CD14-positive monocyte (primary cell): Measurements from ENCODE around the gene CACNA1E. TPM values are rescaled to one million over a fixed set of nuclear protein-coding genes. Genes with fewer than 3 reads are reported as not detected.

ENCODE experiments used
- DNase-seq, 3 donors: peaks; one replicate each; pipeline ENCODE4 v3.0.0-alpha.2; 2011 to 2022
- H2AFZ ChIP-seq: 2 replicates; pipeline ENCODE4 v1.6.0; 2012; ENCODE audit warnings: mild to moderate bottlenecking, low read depth, low read length, inconsistent platforms; ENCODE audit not compliant: insufficient read depth, poor library complexity, severe bottlenecking
- H3K27ac ChIP-seq, 2 donors: 1 replicate in 1 of 2; 2 replicates in 1 of 2; pipeline ENCODE4 v1.5.1; 2012 to 2013; ENCODE audit warnings: low read length in 2 of 2, control low read depth in 1 of 2, inconsistent platforms in 1 of 2, low read depth in 1 of 2, mild to moderate bottlenecking in 1 of 2
- H3K27me3 ChIP-seq, 2 donors: one replicate each; pipeline versions ENCODE4 v1.6.0 to v1.6.1; 2011 to 2013; ENCODE audit warnings: low read length in 2 of 2; ENCODE audit not compliant: control insufficient read depth in 2 of 2, insufficient read depth in 2 of 2
- H3K36me3 ChIP-seq, 2 donors: replicated peaks in 1 of 2; 1 replicate in 1 of 2; 2 replicates in 1 of 2; pipeline versions ENCODE4 v1.5.1 to v1.6.1; 2012 to 2013; ENCODE audit warnings: low read length in 2 of 2, control low read depth in 1 of 2, inconsistent platforms in 1 of 2, mild to moderate bottlenecking in 1 of 2; ENCODE audit not compliant: insufficient read depth in 2 of 2, control insufficient read depth in 1 of 2
- H3K4me1 ChIP-seq, 2 donors: 1 replicate in 1 of 2; 2 replicates in 1 of 2; pipeline versions ENCODE4 v1.5.1 to v1.6.1; 2012 to 2013; ENCODE audit warnings: low read length in 2 of 2, control low read depth in 1 of 2, inconsistent platforms in 1 of 2, mild to moderate bottlenecking in 1 of 2, moderate library complexity in 1 of 2; ENCODE audit not compliant: insufficient read depth in 2 of 2, control insufficient read depth in 1 of 2
- H3K4me2 ChIP-seq: replicated peaks from 2 replicates; pipeline ENCODE3; 2012; ENCODE audit warnings: low read length, moderate library complexity, mild to moderate bottlenecking; ENCODE audit not compliant: poor library complexity, severe bottlenecking; ENCODE audit errors: extremely low read depth
- H3K4me3 ChIP-seq, 3 experiments: fragments of 200-600 bp in 1 of 3; sonication (generic) in 1 of 3; replicated peaks in 1 of 3; 1 replicate in 2 of 3; 2 replicates in 1 of 3; pipeline ENCODE4 v1.5.1; 2011 to 2013; ENCODE audit warnings: low read length in 3 of 3, mild to moderate bottlenecking in 3 of 3, control low read depth in 2 of 3, low read depth in 2 of 3, inconsistent platforms in 1 of 3, moderate library complexity in 1 of 3
- H3K79me2 ChIP-seq: 2 replicates; pipeline ENCODE4 v1.6.0; 2012; ENCODE audit warnings: mild to moderate bottlenecking, control low read depth, inconsistent platforms, low read length, moderate library complexity; ENCODE audit not compliant: insufficient read depth
- H3K9ac ChIP-seq: 2 replicates; pipeline ENCODE4 v1.6.0; 2017; ENCODE audit warnings: low read length, mild to moderate bottlenecking; ENCODE audit not compliant: insufficient read depth, poor library complexity, severe bottlenecking
- H3K9me3 ChIP-seq, 2 donors: replicated peaks in 1 of 2; 1 replicate in 1 of 2; 2 replicates in 1 of 2; pipeline versions ENCODE4 v1.5.1 to v1.6.1; 2012 to 2013; ENCODE audit warnings: low read length in 2 of 2, control low read depth in 1 of 2; ENCODE audit not compliant: control insufficient read depth in 1 of 2, insufficient read depth in 1 of 2
- H4K20me1 ChIP-seq: 2 replicates; pipeline ENCODE4 v1.6.0; 2012; ENCODE audit warnings: mild to moderate bottlenecking, low read length, control low read depth, moderate library complexity; ENCODE audit not compliant: insufficient read depth
- H3K27ac Mint-ChIP-seq, 7 donors: one replicate each; pipeline ENCODE4 v1.8.0; 2020; ENCODE audit warnings: mild to moderate bottlenecking in 7 of 7, mixed read lengths in 7 of 7, moderate library complexity in 6 of 7, inconsistent platforms in 2 of 7
- H3K27me3 Mint-ChIP-seq, 3 donors: one replicate each; pipeline ENCODE4 v1.8.0; 2021 to 2022; ENCODE audit warnings: low read depth in 3 of 3, mild to moderate bottlenecking in 3 of 3, mixed read lengths in 3 of 3, moderate library complexity in 3 of 3, inconsistent platforms in 1 of 3
- H3K36me3 Mint-ChIP-seq, 2 donors: one replicate each; pipeline ENCODE4 v1.8.0; 2020; ENCODE audit warnings: mixed read lengths in 2 of 2, inconsistent platforms in 1 of 2, mild to moderate bottlenecking in 1 of 2
- H3K4me1 Mint-ChIP-seq: one replicate; pipeline ENCODE4 v1.8.0; 2020; ENCODE audit warnings: mild to moderate bottlenecking, mixed read lengths
- H3K4me3 Mint-ChIP-seq, 2 donors: one replicate each; pipeline ENCODE4 v1.8.0; 2020; ENCODE audit warnings: mild to moderate bottlenecking in 2 of 2, mixed read lengths in 2 of 2, moderate library complexity in 1 of 2
- H3K9me3 Mint-ChIP-seq, 7 donors: one replicate each; pipeline ENCODE4 v1.8.0; 2020 to 2022; ENCODE audit warnings: mixed read lengths in 7 of 7, mild to moderate bottlenecking in 6 of 7, moderate library complexity in 6 of 7, inconsistent platforms in 2 of 7
- WGBS: methylation state at CpG from one replicate; pipeline ENCODE4 v1.1.5; 2013; ENCODE audit warnings: missing lambda C conversion rate; ENCODE audit not compliant: insufficient coverage; 5-methylcytosine and 5-hydroxymethylcytosine counted together
- intact Hi-C, 2 donors: fragments of 100-400 bp; cut with micrococcal nuclease; formaldehyde crosslinking; loops; one replicate each; pipeline versions ENCODE4 v1.15.0 to v1.15.1; 2023
- polyA plus RNA-seq, 3 donors: library from polyadenylated mRNA; depleted of rRNA in 1 of 3; unstranded in 2 of 3; stranded (reverse) in 1 of 3; fragments of 300-500 nt in 2 of 3; fragments of >200 nt in 1 of 3; fragmentation: Illumina TruSeq in 2 of 3; gene quantifications; 1 replicate in 2 of 3; 2 replicates in 1 of 3; pipeline ENCODE4 v1.2.3, GENCODE V29; 2012 to 2021
- TF ChIP-seq, protein P1 (sequence below): fragments of 200-600 bp; IDR thresholded peaks from one replicate; pipeline ENCODE4 v1.8.0; 2022; ENCODE audit warnings: antibody characterized with exemption, mild to moderate bottlenecking

The CACNA1E gene
- polyA plus RNA-seq, 3 donors, result 0.04 TPM; not detected in 2

GRCh38 chr1:181554465-181554864, 71.1 kb downstream of the CACNA1E start:
- H3K36me3 Mint-ChIP-seq, result no peaks in the 10 kb centered on the region
- intact Hi-C loops, result no loop called here
- WGBS, result 83% methylated on average over 1 of the region's 4 CpGs

DNA sequence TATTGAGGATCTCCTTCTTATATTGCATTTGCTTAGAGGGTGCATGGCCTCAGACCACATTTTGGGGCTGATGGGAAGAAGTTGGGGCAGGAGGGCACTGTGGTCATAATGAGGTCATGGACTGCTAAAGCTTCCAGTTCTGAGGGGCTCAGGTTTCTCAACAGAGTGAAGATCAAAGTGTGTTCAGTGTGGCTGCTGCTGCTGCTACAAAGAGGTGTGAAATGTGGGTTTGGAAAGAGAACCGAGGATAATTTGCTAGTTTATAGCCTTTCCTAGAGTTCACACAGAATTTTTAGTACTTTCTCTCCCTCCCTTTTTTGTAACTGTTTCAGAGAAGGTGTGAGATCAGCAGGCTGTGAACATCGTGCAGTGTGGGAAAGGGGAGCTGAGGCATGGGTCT, 73.3 kb downstream of the CACNA1E start:
- no peaks in the 10 kb centered on the region for H3K36me3 Mint-ChIP-seq
- H3K4me2 ChIP-seq, result no peak overlapping the region
- H3K9me3 Mint-ChIP-seq, result peaks cover 0 to 2% (median 0%) of the 10 kb centered on the region in 7 donors
- no peak overlapping the region for H3K4me3 Mint-ChIP-seq
- H3K27ac Mint-ChIP-seq, result no peak overlapping the region
- no peaks in the 10 kb centered on the region for H3K4me1 ChIP-seq
- TF ChIP-seq, protein P1, sequence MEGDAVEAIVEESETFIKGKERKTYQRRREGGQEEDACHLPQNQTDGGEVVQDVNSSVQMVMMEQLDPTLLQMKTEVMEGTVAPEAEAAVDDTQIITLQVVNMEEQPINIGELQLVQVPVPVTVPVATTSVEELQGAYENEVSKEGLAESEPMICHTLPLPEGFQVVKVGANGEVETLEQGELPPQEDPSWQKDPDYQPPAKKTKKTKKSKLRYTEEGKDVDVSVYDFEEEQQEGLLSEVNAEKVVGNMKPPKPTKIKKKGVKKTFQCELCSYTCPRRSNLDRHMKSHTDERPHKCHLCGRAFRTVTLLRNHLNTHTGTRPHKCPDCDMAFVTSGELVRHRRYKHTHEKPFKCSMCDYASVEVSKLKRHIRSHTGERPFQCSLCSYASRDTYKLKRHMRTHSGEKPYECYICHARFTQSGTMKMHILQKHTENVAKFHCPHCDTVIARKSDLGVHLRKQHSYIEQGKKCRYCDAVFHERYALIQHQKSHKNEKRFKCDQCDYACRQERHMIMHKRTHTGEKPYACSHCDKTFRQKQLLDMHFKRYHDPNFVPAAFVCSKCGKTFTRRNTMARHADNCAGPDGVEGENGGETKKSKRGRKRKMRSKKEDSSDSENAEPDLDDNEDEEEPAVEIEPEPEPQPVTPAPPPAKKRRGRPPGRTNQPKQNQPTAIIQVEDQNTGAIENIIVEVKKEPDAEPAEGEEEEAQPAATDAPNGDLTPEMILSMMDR, result no peak
- DNase-seq, result no peak
- no peaks in the 10 kb centered on the region for H3K79me2 ChIP-seq
- no peak overlapping the region for H2AFZ ChIP-seq
- no peaks in the 10 kb centered on the region for H3K36me3 ChIP-seq
- no peak overlapping the region for H3K9ac ChIP-seq
- no peaks in the 10 kb centered on the region for H4K20me1 ChIP-seq
- H3K27me3 Mint-ChIP-seq, result peaks cover 3 to 9% (median 7%) of the 10 kb centered on the region in 3 donors
- H3K4me1 Mint-ChIP-seq, result no peaks in the 10 kb centered on the region
- WGBS, result no CpG with 5 or more reads among the region's 2 CpGs
- peaks cover 0 to 2% of the 10 kb centered on the region in 2 donors for H3K27me3 ChIP-seq
- intact Hi-C loops, result no loop called here
- no peak overlapping the region for H3K4me3 ChIP-seq
- H3K27ac ChIP-seq, result no peak overlapping the region
- H3K9me3 ChIP-seq, result no peaks in the 10 kb centered on the region

More at GRCh38 chr1:181554465-181554864, 71.1 kb downstream of the CACNA1E start:
- no peak for DNase-seq
- H3K27ac ChIP-seq, result no peak overlapping the region
- Mint-ChIP-seq H3K27me3 (peaks cover 0 to 11% (median 10%) of the 10 kb centered on the region in 3 donors), H3K9me3 (peaks cover 0 to 2% (median 0%) of the 10 kb centered on the region in 7 donors), H3K4me1 (no peaks in the 10 kb centered on the region), H3K27ac (no peak overlapping the region), H3K4me3 (no peak overlapping the region)
- H3K4me2 ChIP-seq, result no peak overlapping the region
- no peak overlapping the region for H3K4me3 ChIP-seq
- H3K36me3 ChIP-seq, result no peaks in the 10 kb centered on the region
- H3K79me2 ChIP-seq, result no peaks in the 10 kb centered on the region
- no peaks in the 10 kb centered on the region for H3K4me1 ChIP-seq
- TF ChIP-seq, protein P1, result no peak
- peaks cover 0 to 2% of the 10 kb centered on the region in 2 donors for H3K27me3 ChIP-seq
- no peaks in the 10 kb centered on the region for H3K9me3 ChIP-seq
- H4K20me1 ChIP-seq, result no peaks in the 10 kb centered on the region
- H3K9ac ChIP-seq, result no peak overlapping the region
- no peak overlapping the region for H2AFZ ChIP-seq
